Measurements from ENCODE around the gene ERICH3. TPM values are rescaled to one million over a fixed set of nuclear protein-coding genes. Genes with fewer than 3 reads are reported as not detected.

Gene ERICH3
- total and polyA plus RNA-seq, 9 of the 15 experiments (the other 6 are each of a cell fraction or from before 2014, with no cell fraction given), result not detected

GRCh38 chr1:74571493-74571800, 102.1 kb downstream of the ERICH3 start (continued):
- TF ChIP-seq, protein P1, sequence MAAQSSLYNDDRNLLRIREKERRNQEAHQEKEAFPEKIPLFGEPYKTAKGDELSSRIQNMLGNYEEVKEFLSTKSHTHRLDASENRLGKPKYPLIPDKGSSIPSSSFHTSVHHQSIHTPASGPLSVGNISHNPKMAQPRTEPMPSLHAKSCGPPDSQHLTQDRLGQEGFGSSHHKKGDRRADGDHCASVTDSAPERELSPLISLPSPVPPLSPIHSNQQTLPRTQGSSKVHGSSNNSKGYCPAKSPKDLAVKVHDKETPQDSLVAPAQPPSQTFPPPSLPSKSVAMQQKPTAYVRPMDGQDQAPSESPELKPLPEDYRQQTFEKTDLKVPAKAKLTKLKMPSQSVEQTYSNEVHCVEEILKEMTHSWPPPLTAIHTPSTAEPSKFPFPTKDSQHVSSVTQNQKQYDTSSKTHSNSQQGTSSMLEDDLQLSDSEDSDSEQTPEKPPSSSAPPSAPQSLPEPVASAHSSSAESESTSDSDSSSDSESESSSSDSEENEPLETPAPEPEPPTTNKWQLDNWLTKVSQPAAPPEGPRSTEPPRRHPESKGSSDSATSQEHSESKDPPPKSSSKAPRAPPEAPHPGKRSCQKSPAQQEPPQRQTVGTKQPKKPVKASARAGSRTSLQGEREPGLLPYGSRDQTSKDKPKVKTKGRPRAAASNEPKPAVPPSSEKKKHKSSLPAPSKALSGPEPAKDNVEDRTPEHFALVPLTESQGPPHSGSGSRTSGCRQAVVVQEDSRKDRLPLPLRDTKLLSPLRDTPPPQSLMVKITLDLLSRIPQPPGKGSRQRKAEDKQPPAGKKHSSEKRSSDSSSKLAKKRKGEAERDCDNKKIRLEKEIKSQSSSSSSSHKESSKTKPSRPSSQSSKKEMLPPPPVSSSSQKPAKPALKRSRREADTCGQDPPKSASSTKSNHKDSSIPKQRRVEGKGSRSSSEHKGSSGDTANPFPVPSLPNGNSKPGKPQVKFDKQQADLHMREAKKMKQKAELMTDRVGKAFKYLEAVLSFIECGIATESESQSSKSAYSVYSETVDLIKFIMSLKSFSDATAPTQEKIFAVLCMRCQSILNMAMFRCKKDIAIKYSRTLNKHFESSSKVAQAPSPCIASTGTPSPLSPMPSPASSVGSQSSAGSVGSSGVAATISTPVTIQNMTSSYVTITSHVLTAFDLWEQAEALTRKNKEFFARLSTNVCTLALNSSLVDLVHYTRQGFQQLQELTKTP (IDR thresholded peaks at IDR 0.05; ENCODE audit: low read depth in 1 of 2, partially characterized antibody in 2 of 2), result no peak
- TF ChIP-seq, protein P2, sequence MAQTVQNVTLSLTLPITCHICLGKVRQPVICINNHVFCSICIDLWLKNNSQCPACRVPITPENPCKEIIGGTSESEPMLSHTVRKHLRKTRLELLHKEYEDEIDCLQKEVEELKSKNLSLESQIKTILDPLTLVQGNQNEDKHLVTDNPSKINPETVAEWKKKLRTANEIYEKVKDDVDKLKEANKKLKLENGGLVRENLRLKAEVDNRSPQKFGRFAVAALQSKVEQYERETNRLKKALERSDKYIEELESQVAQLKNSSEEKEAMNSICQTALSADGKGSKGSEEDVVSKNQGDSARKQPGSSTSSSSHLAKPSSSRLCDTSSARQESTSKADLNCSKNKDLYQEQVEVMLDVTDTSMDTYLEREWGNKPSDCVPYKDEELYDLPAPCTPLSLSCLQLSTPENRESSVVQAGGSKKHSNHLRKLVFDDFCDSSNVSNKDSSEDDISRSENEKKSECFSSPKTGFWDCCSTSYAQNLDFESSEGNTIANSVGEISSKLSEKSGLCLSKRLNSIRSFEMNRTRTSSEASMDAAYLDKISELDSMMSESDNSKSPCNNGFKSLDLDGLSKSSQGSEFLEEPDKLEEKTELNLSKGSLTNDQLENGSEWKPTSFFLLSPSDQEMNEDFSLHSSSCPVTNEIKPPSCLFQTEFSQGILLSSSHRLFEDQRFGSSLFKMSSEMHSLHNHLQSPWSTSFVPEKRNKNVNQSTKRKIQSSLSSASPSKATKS (CRISPR knock-in tag; IDR thresholded peaks at IDR 0.05), result no peak
- no peak for TF ChIP-seq HEY1 (CRISPR knock-in tag; IDR thresholded peaks at IDR 0.05; ENCODE audit: borderline replicate concordance)
